GM12878 (cell line): Measurements from ENCODE around the gene ORC1. TPM values are rescaled to one million over a fixed set of nuclear protein-coding genes. Genes with fewer than 3 reads are reported as not detected.

Source experiments
- ATAC-seq: fragments of 200-7000 bp; cut with Tn5 transposase; 3 replicates; pipeline ENCODE4 v1.9.1; 2020; ENCODE audit warnings: mild to moderate bottlenecking, moderate library complexity
- BruUV-seq: library from RNA; stranded (reverse); fragments of 400-500 nt; replicated peaks from 2 replicates; lab custom pipeline; 2021; lab: Mats Ljungman, UMichigan
- CTCF ChIA-PET: fragments of 300-600 bp; sonication (Branson Sonifier 250); formaldehyde crosslinking; extraction: SDS; loops from one replicate; lab custom pipeline; 2021; ENCODE audit warnings: inconsistent platforms; lab: Yijun Ruan, JAX
- POLR2A ChIA-PET: fragments of 350-600 bp; formaldehyde crosslinking; extraction: SDS; loops from one replicate; lab custom pipeline; 2021; ENCODE audit warnings: inconsistent platforms; lab: Charles Lee
- RAD21 ChIA-PET: fragments of 300-600 bp; sonication (Branson Sonifier 250); formaldehyde crosslinking; loops from one replicate; lab custom pipeline; 2023; ENCODE audit warnings: antibody characterized with exemption; ENCODE audit not compliant: unreplicated experiment; lab: Charles Lee
- SMC1A ChIA-PET: fragments of 300-600 bp; sonication (Branson Sonifier 250); formaldehyde crosslinking; loops from one replicate; lab custom pipeline; 2023; ENCODE audit not compliant: unreplicated experiment, uncharacterized antibody; lab: Charles Lee
- DNase-seq: peaks from one replicate; pipeline ENCODE4 v3.0.0-alpha.2; 2011; ENCODE audit warnings: low read depth, low spot score
- FAIRE-seq: peaks from 3 replicates; lab custom pipeline; 2011; peaks lifted over from hg19 to GRCh38; lab: Jason Lieb, UNC
- H2AFZ ChIP-seq: 2 replicates; pipeline ENCODE4 v1.6.0; 2011; ENCODE audit warnings: low read depth, low read length, control low read depth; ENCODE audit not compliant: control insufficient read depth
- H3K27ac ChIP-seq: 2 replicates; pipeline ENCODE4 v1.5.1; 2011; ENCODE audit warnings: control low read depth; ENCODE audit not compliant: control insufficient read depth, insufficient read depth
- H3K27me3 ChIP-seq, 2 experiments: replicated peaks in 1 of 2; 2 replicates each; pipeline versions ENCODE4 v1.6.0 to v1.6.1; 2011; ENCODE audit warnings: low read length in 1 of 2; ENCODE audit not compliant: control insufficient read depth in 2 of 2, insufficient read depth in 2 of 2
- H3K36me3 ChIP-seq, 2 experiments: 2 replicates each; pipeline ENCODE4 v1.5.1; 2011; ENCODE audit warnings: low read length in 1 of 2; ENCODE audit not compliant: control insufficient read depth in 2 of 2, insufficient read depth in 2 of 2
- H3K4me1 ChIP-seq: 2 replicates; pipeline ENCODE4 v1.6.1; 2011; ENCODE audit warnings: mild to moderate bottlenecking, low read length, moderate library complexity, mixed read lengths; ENCODE audit not compliant: control insufficient read depth, insufficient read depth
- H3K4me2 ChIP-seq: 2 replicates; pipeline ENCODE4 v1.6.0; 2011; ENCODE audit warnings: control low read depth; ENCODE audit not compliant: control insufficient read depth, insufficient read depth
- H3K4me3 ChIP-seq: fragments of 200-600 bp; sonication (generic); 2 replicates; pipeline ENCODE4 v1.5.1; 2016
- H3K79me2 ChIP-seq: 2 replicates; pipeline ENCODE4 v1.6.0; 2011; ENCODE audit warnings: low read length; ENCODE audit not compliant: control insufficient read depth, insufficient read depth
- H3K9ac ChIP-seq: 2 replicates; pipeline ENCODE4 v1.8.0; 2011; ENCODE audit warnings: low read length, control low read depth, mixed read lengths; ENCODE audit not compliant: control insufficient read depth, insufficient read depth
- H3K9me3 ChIP-seq: replicated peaks from 3 replicates; pipeline ENCODE4 v1.5.1; 2011; ENCODE audit warnings: mild to moderate bottlenecking, low read length; ENCODE audit not compliant: control insufficient read depth, insufficient read depth
- H4K20me1 ChIP-seq: 2 replicates; pipeline ENCODE4 v1.6.0; 2011; ENCODE audit not compliant: control insufficient read depth, insufficient read depth
- ETV6 ChIP-seq, 2 experiments: fragments of 450-650 bp in 1 of 2; IDR thresholded peaks in 1 of 2; conservative IDR thresholded peaks in 1 of 2; 2 replicates each; pipeline ENCODE4 v1.6.1; 2014; ENCODE audit warnings: antibody characterized with exemption in 1 of 2, borderline replicate concordance in 1 of 2, low read depth in 1 of 2, mild to moderate bottlenecking in 1 of 2, moderate library complexity in 1 of 2
- NR2F1 ChIP-seq: fragments of 450-650 bp; conservative IDR thresholded peaks from 2 replicates; pipeline ENCODE4 v1.6.1; 2017; ENCODE audit warnings: mild to moderate bottlenecking
- RAD21 ChIP-seq: IDR thresholded peaks from 2 replicates; pipeline ENCODE4 v1.6.1; 2011; ENCODE audit warnings: mild to moderate bottlenecking, low read depth, low read length, moderate library complexity; ENCODE audit not compliant: insufficient read depth
- RELA ChIP-seq: fragments of 450-650 bp; IDR thresholded peaks from 2 replicates; pipeline ENCODE4 v1.8.0; 2014; ENCODE audit warnings: borderline replicate concordance; ENCODE audit not compliant: partially characterized antibody
- RUNX3 ChIP-seq: IDR thresholded peaks from 2 replicates; pipeline ENCODE4 v1.6.1; 2012; ENCODE audit warnings: low read length, inconsistent platforms
- SMAD5 ChIP-seq: IDR thresholded peaks from 2 replicates; pipeline ENCODE4 v1.6.1; 2016; ENCODE audit warnings: antibody characterized with exemption, low read depth
- ZNF274 ChIP-seq: IDR thresholded peaks from one replicate; pipeline ENCODE4 v1.8.0; 2011; ENCODE audit not compliant: insufficient read length, insufficient read depth
- WGBS: methylation state at CpG from one replicate; pipeline ENCODE4 v1.1.6; 2016; ENCODE audit warnings: low lambda C conversion rate; ENCODE audit not compliant: insufficient replicate concordance, insufficient coverage; ENCODE audit errors: missing lambda C conversion rate; 5-methylcytosine and 5-hydroxymethylcytosine counted together
- in situ Hi-C: fragments of 300-500 bp; cut with MboI; formaldehyde crosslinking; loops from 9 replicates; pipeline ENCODE4 v1.14.3; 2018; ENCODE audit warnings: mixed read lengths
- intact Hi-C: fragments of 100-400 bp; cut with micrococcal nuclease; formaldehyde crosslinking; loops from one replicate; pipeline ENCODE4 v1.14.2; 2022; ENCODE audit not compliant: unreplicated experiment
- polyA plus RNA-seq, 11 experiments: library from polyadenylated mRNA; depleted of rRNA in 4 of 11; unstranded in 6 of 11; stranded (reverse) in 5 of 11; fragments of >200 nt; fragmentation: Nextera tagmentation in 4 of 11; fragmentation: Illumina TruSeq in 1 of 11; extraction: Ambion mirVana in 4 of 11; extraction: Trizol in 1 of 11; gene quantifications; 1 replicate in 1 of 11; 2 replicates in 10 of 11; pipeline versions ENCODE4 v1.2.1 to v1.2.3, GENCODE V29; 2011 to 2016; ENCODE audit warnings: inconsistent platforms in 2 of 11, missing spikeins in 2 of 11, low read depth in 1 of 11
- total RNA-seq, 4 experiments: library from RNA; depleted of rRNA in 3 of 4; stranded (reverse); fragments of >200 nt in 3 of 4; fragmentation: Illumina TruSeq in 1 of 4; extraction: Trizol in 1 of 4; gene quantifications; 2 replicates each; pipeline versions ENCODE4 v1.2.1 to v1.2.3, GENCODE V29; 2013 to 2021
- TF ChIP-seq, protein P1 (sequence below): IDR thresholded peaks from 2 replicates; pipeline ENCODE4 v1.6.1; 2012; ENCODE audit warnings: mild to moderate bottlenecking, low read depth, low read length
- TF ChIP-seq, protein P2 (sequence below): fragments of 450-650 bp; IDR thresholded peaks from 2 replicates; pipeline ENCODE4 v1.6.1; 2014; ENCODE audit warnings: mild to moderate bottlenecking
- TF ChIP-seq, protein P3 (sequence below): fragments of 450-650 bp; IDR thresholded peaks from 2 replicates; pipeline ENCODE4 v1.6.1; 2018; ENCODE audit warnings: mild to moderate bottlenecking, low read depth, moderate library complexity; ENCODE audit not compliant: partially characterized antibody
- TF ChIP-seq, protein P4 (sequence below): IDR thresholded peaks from 2 replicates; pipeline ENCODE4 v1.6.1; 2012; ENCODE audit warnings: low read depth, low read length, improper control_type of control experiment
- TF ChIP-seq, protein P5 (sequence below): fragments of 450-650 bp; IDR thresholded peaks from 2 replicates; pipeline ENCODE4 v1.6.1; 2016; ENCODE audit warnings: mild to moderate bottlenecking

ORC1 gene
- total and polyA plus RNA-seq, 10 of the 15 experiments (the other 5 are each of a cell fraction or from before 2014, with no cell fraction given) = 7.7 to 34.6 (median 28.7) TPM

DNA sequence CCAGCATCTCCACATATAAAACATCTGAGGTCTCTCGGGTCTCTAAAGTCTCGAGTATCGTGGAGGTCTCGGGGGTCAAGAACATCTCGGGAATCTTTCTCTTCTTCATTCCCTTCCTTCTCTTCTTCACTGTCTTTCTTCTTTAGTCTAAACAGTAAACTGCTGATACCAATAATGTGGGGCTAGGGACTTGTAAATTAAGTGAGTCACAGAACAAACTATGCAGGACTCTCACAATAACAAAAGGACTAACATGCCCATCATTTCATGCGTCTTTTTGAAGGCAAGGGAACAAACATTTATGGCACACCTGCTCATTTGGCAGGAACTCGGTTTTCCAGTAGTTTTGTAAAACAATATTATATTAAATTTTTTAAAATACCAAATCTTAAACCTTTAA, 32.6 kb upstream of the ORC1 start (continued):
- TF ChIP-seq, protein P1, sequence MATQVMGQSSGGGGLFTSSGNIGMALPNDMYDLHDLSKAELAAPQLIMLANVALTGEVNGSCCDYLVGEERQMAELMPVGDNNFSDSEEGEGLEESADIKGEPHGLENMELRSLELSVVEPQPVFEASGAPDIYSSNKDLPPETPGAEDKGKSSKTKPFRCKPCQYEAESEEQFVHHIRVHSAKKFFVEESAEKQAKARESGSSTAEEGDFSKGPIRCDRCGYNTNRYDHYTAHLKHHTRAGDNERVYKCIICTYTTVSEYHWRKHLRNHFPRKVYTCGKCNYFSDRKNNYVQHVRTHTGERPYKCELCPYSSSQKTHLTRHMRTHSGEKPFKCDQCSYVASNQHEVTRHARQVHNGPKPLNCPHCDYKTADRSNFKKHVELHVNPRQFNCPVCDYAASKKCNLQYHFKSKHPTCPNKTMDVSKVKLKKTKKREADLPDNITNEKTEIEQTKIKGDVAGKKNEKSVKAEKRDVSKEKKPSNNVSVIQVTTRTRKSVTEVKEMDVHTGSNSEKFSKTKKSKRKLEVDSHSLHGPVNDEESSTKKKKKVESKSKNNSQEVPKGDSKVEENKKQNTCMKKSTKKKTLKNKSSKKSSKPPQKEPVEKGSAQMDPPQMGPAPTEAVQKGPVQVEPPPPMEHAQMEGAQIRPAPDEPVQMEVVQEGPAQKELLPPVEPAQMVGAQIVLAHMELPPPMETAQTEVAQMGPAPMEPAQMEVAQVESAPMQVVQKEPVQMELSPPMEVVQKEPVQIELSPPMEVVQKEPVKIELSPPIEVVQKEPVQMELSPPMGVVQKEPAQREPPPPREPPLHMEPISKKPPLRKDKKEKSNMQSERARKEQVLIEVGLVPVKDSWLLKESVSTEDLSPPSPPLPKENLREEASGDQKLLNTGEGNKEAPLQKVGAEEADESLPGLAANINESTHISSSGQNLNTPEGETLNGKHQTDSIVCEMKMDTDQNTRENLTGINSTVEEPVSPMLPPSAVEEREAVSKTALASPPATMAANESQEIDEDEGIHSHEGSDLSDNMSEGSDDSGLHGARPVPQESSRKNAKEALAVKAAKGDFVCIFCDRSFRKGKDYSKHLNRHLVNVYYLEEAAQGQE = no peak

DNA sequence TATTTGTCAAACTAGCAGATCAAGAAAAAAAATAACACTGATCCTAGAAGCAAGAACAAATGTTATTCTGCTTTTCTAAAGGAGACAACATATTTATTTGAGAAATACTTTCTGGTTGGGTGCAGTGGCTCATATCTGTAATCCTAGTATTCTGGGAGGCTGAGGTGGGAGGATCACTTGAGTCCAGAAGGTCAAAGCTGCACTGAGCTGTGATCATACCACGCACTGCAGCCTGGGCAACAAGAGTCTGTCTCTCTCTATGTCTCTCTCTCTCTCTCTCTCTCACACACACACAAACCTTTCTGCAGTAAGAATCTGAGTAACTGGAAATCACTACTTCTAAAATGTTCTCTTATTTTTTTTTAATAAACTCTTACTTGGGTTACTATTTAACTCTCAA, 31.4 kb upstream of the ORC1 start:
- ChIA-PET CTCF (interaction anchor here (1.3 kb wide), 1 partner anchor 9 kb away, joined by 3 read pairs; no protein-coding TSS in a partner anchor), SMC1A (interaction anchor here (0.9 to 1.2 kb wide), 2 partner anchors 191 to 350 kb away, joined by 3 read pairs; no protein-coding TSS in a partner anchor), RAD21 (no interaction called here), POLR2A (interaction anchor here (0.5 kb wide), 1 partner anchor 250 kb away, joined by 3 read pairs; no protein-coding TSS in a partner anchor)
- DNase-seq (no peak), ATAC-seq (no peak), FAIRE-seq (no peak)
- H3K4me2 ChIP-seq = no peak overlapping the region
- H4K20me1 ChIP-seq = no peaks in the 10 kb centered on the region
- H3K79me2 ChIP-seq = no peaks in the 10 kb centered on the region
- WGBS = 100% methylated on average over 1 of the region's 1 CpG
- H3K9me3 ChIP-seq = no peaks in the 10 kb centered on the region
- H3K4me1 ChIP-seq = no peaks in the 10 kb centered on the region
- H2AFZ ChIP-seq = no peak overlapping the region
- H3K36me3 ChIP-seq = peaks cover 3 to 4% of the 10 kb centered on the region in 2 experiments; a peak in 3 of 4 replicates
- no TSS peak for BruUV-seq
- H3K27me3 ChIP-seq = no peaks in the 10 kb centered on the region
- H3K9ac ChIP-seq = no peak overlapping the region
- intact Hi-C loops = no loop called here
- in situ Hi-C loops = no loop called here
- H3K27ac ChIP-seq = no peak overlapping the region
- H3K4me3 ChIP-seq = no peak overlapping the region
- TF ChIP-seq RELA (no peak), NR2F1 (no peak), RAD21 (no peak), RUNX3 (no peak), SMAD5 (no peak), ZNF274 (no peak), ETV6 (conservative IDR thresholded peaks at IDR 0.05 in 1 of 2, IDR thresholded peaks at IDR 0.05 in 1 of 2; ENCODE audit: borderline replicate concordance in 1 of 2, low read depth in 1 of 2) (no peak)
- TF ChIP-seq, protein P2, sequence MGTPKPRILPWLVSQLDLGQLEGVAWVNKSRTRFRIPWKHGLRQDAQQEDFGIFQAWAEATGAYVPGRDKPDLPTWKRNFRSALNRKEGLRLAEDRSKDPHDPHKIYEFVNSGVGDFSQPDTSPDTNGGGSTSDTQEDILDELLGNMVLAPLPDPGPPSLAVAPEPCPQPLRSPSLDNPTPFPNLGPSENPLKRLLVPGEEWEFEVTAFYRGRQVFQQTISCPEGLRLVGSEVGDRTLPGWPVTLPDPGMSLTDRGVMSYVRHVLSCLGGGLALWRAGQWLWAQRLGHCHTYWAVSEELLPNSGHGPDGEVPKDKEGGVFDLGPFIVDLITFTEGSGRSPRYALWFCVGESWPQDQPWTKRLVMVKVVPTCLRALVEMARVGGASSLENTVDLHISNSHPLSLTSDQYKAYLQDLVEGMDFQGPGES = no peak
- TF ChIP-seq, protein P3, sequence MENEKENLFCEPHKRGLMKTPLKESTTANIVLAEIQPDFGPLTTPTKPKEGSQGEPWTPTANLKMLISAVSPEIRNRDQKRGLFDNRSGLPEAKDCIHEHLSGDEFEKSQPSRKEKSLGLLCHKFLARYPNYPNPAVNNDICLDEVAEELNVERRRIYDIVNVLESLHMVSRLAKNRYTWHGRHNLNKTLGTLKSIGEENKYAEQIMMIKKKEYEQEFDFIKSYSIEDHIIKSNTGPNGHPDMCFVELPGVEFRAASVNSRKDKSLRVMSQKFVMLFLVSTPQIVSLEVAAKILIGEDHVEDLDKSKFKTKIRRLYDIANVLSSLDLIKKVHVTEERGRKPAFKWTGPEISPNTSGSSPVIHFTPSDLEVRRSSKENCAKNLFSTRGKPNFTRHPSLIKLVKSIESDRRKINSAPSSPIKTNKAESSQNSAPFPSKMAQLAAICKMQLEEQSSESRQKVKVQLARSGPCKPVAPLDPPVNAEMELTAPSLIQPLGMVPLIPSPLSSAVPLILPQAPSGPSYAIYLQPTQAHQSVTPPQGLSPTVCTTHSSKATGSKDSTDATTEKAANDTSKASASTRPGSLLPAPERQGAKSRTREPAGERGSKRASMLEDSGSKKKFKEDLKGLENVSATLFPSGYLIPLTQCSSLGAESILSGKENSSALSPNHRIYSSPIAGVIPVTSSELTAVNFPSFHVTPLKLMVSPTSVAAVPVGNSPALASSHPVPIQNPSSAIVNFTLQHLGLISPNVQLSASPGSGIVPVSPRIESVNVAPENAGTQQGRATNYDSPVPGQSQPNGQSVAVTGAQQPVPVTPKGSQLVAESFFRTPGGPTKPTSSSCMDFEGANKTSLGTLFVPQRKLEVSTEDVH = no peak
- TF ChIP-seq, protein P4, sequence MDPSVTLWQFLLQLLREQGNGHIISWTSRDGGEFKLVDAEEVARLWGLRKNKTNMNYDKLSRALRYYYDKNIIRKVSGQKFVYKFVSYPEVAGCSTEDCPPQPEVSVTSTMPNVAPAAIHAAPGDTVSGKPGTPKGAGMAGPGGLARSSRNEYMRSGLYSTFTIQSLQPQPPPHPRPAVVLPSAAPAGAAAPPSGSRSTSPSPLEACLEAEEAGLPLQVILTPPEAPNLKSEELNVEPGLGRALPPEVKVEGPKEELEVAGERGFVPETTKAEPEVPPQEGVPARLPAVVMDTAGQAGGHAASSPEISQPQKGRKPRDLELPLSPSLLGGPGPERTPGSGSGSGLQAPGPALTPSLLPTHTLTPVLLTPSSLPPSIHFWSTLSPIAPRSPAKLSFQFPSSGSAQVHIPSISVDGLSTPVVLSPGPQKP = no peak
- TF ChIP-seq, protein P5, sequence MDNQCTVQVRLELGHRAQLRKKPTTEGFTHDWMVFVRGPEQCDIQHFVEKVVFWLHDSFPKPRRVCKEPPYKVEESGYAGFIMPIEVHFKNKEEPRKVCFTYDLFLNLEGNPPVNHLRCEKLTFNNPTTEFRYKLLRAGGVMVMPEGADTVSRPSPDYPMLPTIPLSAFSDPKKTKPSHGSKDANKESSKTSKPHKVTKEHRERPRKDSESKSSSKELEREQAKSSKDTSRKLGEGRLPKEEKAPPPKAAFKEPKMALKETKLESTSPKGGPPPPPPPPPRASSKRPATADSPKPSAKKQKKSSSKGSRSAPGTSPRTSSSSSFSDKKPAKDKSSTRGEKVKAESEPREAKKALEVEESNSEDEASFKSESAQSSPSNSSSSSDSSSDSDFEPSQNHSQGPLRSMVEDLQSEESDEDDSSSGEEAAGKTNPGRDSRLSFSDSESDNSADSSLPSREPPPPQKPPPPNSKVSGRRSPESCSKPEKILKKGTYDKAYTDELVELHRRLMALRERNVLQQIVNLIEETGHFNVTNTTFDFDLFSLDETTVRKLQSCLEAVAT = no peak
